GM12891 (cell line): ENCODE measurements around the gene DBH.

ENCODE experiments used
- PAX5 ChIP-seq: IDR thresholded peaks from 2 replicates; pipeline ENCODE4 v1.6.1; 2011; ENCODE audit warnings: low read length, moderate library complexity, mild to moderate bottlenecking; ENCODE audit not compliant: insufficient read depth, severe bottlenecking
- POLR2A ChIP-seq: IDR thresholded peaks from 2 replicates; pipeline ENCODE4 v1.6.1; 2011; ENCODE audit warnings: low read depth, low read length, control low read depth
- POLR2AphosphoS5 ChIP-seq: IDR thresholded peaks from 2 replicates; pipeline ENCODE4 v1.6.1; 2011; ENCODE audit warnings: low read depth, low read length, control low read depth
- SPI1 ChIP-seq: IDR thresholded peaks from 2 replicates; pipeline ENCODE4 v1.6.1; 2011; ENCODE audit warnings: low read depth, low read length, control low read depth
- TAF1 ChIP-seq: IDR thresholded peaks from 2 replicates; pipeline ENCODE4 v1.6.1; 2011; ENCODE audit warnings: low read depth, low read length, control low read depth

DNA sequence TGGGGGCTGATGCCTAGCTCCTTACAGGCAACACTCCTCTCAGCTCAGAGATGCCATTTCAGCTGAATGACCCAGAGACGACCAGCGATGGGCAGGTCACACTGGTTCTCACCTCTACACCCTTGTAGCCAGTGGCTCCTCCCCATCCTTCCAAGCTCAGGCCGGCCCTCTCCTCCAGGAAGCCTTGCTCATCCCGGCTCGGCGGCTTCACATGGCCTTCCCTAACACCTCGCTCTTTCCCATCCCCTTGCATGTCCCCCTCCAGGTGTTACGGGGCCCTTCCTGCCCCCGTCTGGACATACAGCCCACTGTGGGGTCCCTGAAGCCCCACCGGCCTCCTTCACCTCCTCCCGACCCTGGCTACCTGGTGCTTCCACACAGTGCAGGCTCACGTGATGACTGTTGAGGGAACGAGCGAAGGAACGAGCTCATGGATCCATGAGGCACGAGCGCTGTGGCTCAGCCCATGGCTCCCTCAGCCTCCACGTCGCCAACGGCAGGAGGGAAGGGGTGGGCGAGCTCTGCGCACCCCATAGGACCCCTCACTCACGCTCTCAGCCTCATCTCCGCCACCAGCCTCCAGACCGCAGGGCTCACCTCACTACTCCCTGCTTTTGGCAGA, 56.3 kb downstream of the DBH start:
- no peak for TF ChIP-seq TAF1
- no peak for TF ChIP-seq POLR2A
- no peak for TF ChIP-seq POLR2AphosphoS5
- no peak for TF ChIP-seq SPI1
- TF ChIP-seq PAX5, result no peak
